ENCODE data around the gene CAPN11.

GRCh38 chr6:44161997-44162338 lies 3.3 kb downstream of the CAPN11 start:
- TF ChIP-seq CTCF (IDR thresholded peaks at IDR 0.05) (no peak), POLR2A (IDR thresholded peaks at IDR 0.05) (no peak)
